ENCODE results near the gene RGS18.
"Not testable (repeated sequence)": the region's sequence is repeated elsewhere in the genome, so short reads cannot be mapped to it uniquely, and the experiment has no call there.

RGS18 gene

GRCh38 chr1:192167911-192168700 lies 9.8 kb downstream of the RGS18 start:
- no peak for DNase-seq

DNA sequence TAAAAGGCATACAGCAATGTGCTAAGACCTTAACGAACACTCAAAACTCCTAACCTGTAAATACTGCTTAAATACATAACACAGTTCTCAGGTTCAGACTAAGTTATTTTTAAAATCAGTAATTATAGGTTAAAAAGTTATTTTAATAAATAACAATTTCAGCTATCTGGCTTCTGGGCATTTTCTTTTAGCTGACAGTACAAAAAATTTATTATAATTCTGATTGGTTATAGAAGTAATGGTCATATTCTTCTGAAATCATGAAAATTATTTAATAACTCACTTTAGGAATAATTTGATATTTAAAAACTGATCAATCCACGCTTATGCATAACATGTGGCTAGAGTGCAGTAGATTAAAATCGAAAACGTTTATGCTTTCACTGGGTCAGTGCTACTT lies 10.7 kb downstream of the RGS18 start:
- DNase-seq, result no peak

DNA sequence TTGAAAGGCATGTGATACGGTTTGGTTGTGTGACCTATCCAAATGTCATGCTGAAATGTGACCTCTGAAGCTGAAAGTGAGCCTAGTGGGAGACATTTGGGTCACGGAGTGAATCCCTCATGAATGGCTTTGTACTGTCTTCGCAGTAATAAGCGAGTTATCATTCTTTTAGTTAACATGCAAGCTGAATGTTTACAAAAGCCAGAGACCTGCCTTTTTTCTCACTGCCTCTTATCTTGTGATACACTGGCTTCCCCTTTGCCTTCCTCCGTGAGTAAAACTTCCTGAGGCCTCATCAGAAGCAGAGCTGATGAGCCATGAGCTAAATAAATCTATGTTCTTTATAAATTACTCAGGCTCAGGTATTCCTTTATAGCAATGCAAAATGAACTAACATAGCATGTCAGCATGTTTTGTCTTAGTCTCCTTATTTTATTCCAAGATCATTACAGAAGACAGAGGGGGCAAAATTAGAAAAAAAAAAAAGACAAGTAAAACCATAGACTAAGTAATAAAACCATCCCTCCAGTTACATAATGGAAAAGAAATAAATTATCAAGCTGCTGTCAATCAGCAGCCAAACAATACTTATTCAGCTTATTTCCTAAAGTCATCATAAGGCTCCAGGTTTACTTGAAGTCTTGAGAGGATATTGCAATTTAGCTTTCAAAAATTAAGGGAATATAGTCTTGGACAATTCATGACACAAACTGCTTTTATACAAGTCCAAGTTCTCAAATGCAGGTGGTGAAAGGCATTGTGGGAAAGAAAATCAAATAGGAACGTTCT lies 12.1 kb downstream of the RGS18 start:
- DNase-seq, result no peak

- no peak for DNase-seq
Observed at GRCh38 chr1:192171123-192171522, 12.9 kb downstream of the RGS18 start.

DNA sequence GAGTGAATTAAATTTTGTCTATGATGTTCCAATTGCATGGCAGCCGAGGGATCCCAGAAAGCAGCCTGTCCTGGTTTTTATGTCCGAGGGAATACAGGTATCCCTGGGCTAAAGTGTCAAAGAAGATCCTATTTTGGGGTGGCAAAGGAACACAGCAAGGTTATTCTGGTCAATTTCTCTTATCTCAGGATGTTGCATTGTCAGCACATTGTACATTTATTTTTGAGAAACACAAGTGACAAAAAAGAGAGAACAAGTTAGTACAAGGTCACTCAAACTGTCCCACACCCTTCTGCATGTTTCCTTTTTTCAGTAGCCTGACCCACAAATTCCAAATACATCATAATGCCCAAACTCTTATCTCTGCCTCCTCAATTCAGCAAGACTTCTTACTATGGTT lies 17.7 kb downstream of the RGS18 start:
- DNase-seq, result no peak

GRCh38 chr1:192183788-192184187 lies 25.5 kb downstream of the RGS18 start:
- DNase-seq, result no peak

DNA sequence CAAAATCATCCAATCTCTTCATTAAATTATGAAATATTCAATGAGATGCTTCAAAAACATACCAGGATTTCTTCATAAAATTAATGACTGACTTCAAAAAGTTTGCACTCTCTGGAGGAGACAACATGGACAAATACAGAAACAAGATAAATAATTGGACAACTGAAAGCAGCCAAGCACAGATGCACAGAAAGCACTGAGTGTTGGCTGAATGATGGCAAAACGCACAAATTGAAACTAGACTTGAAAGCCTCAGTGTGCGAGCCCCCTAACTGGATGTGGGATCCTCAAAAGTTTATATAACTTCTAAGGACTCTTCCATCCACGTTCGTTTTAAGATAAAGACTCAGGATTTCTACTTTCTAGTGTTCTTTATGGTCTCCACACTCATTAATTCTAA lies 27.9 kb downstream of the RGS18 start:
- no peak for DNase-seq

GRCh38 chr1:192190066-192190465 lies 31.8 kb downstream of the RGS18 start:
- DNase-seq, result no peak

DNA sequence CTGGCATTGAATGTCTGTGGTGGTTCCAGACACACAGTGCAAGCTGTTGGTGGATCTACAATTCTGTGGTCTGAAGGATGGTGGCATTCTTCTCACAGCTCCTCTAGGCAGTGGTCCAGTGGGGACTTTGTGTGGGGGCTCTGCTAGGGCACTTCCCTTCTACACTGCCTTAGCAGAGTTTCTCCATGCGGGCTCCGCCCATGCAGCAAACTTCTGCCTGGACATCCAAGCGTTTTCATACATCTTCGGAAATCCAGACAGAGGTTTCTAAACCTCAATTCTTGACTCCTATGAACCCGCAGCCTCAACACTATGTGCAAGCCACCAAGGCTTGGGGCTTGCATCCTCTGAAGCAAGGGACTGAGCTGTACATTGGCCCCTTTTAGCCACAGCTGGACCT lies 43.0 kb downstream of the RGS18 start:
- no peak for DNase-seq

DNA sequence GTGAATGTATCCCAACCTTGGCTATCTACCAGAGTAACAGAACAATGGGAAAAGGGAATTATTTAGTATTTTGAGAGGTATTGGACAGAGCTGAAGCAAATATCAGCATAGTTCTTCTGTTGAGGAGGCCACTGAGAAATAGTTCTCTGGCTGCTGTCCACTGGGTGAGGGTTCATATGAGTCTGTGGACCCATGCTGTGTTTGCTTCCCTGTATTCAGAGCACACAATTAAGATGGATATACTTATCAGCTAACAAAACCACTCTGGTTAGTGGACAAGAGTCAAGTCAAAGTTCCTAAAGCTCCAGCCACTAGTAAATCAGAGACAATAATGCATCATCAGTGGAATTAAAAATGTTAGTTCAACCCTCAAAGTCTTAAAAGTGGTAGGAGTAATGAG lies 66.1 kb downstream of the RGS18 start:
- no peak for DNase-seq

DNA sequence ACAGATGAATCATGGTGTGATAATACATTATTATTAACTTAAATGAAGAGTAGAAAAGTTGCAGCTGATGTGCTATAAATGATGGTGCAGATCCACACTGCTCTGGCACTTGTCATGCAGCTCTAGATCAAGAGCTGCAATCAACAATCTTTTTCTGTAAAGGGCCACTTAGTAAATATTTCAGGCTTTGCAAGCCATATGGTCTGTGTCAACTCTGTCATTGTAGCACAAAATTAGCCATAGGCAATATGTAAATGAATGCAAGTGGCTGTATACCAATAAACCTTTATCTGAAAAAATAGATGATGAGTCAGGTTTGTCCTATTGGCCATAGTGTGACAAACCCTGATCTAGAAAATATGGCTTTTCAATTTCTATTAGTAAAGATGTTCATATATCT lies 66.6 kb downstream of the RGS18 start:
- no peak for DNase-seq

DNA sequence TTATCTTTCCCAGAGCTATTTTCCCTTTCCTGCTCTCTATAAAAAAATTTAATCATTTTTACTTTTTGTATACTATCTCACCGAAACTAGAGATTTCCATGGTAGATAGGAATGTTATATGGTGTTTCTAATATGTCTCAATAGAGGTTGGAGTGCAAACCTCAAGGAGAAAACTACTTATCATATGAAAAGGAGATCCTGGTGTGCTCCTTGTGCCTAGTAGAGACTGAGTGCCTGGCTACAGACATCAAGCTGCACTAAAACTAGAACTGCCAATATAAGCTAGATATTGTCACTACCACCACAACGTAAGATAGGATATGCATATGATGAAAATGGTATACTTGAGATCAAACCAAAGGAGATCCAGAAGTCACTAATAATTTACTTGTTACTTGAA lies 67.0 kb downstream of the RGS18 start:
- DNase-seq, result no peak

DNA sequence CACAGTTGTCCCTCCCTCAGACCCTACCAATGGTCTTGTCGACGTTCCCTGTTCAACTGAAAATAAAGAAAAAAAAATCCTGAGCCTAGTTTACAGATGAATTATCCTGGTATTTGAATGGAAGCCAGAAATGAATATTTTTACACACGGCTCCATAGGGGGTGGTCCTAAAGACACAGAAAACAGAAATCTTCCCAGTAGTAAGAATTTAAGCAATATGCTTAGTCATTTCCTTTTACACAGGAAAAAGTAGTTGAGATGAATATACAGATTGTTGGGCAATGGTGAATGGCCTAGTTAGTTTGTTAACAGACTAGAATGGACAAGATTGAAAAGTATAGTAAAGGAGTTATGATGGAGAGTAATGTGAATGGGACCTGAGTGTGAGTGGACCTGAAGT lies 67.4 kb downstream of the RGS18 start:
- no peak for DNase-seq

DNA sequence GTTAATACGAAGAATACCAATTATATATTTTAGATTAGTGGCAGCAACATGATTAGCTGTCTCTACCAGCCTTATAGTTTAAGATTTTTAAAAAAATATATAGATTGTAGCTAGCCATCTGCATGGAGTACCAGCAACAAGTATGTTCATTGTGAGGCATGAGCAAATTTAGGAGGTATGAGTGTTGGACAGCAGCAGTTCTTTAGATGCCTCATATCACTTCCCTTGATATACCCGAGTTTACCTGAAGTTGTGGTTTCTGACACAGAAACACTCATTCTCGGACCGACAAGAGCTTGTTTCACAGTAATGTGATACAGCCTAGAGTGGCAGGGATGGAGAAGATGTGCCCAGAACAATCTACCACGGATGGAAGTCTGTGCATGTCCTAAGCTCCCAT lies 69.1 kb downstream of the RGS18 start:
- DNase-seq, result no peak

- DNase-seq, result not testable (repeated sequence)
Observed at GRCh38 chr1:192227980-192228379, 69.7 kb downstream of the RGS18 start.

- DNase-seq, result no peak
Observed at GRCh38 chr1:192232817-192233417, 74.7 kb downstream of the RGS18 start.

DNA sequence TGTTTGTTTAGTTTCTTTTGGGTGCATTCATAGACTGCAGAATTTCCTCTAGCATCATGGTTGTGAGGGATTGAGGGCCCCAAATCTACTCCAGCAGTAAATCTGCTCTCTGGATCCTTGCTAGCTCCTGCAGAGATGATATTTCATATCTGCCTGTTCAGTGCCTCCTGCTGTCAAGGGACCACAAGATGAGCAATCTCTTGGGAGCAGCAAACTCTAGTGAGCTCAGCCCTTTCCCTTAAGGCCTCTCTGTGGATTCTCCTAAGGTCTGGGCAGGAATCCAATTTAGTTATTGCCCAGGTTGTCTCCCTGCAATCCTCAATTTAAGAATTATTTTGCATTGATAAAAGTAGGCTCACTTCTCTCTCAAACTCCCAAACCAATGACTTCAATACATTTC lies 76.9 kb downstream of the RGS18 start:
- no peak for DNase-seq
